Thyroid gland (tissue), 4 donors: ENCODE results near the gene FNDC3B. TPM values are rescaled to one million over a fixed set of nuclear protein-coding genes. Genes with fewer than 3 reads are reported as not detected.
A peak's percentile ranks its signal among the peaks of the same experiment; 100 is the strongest.

ENCODE experiments used
- DNase-seq, 2 donors: peaks; one replicate each; pipeline ENCODE4 v3.0.0-alpha.2; 2019
- H3K27ac ChIP-seq, 3 donors: fragments of 200-600 bp; sonication (generic); 1 replicate in 2 of 3; 2 replicates in 1 of 3; pipeline ENCODE4 v1.5.1; 2016 to 2019; ENCODE audit warnings: mild to moderate bottlenecking in 1 of 3, moderate library complexity in 1 of 3
- H3K27me3 ChIP-seq: fragments of 200-600 bp; sonication (generic); one replicate; pipeline ENCODE4 v1.5.1; 2019
- H3K36me3 ChIP-seq, 2 donors: fragments of 200-600 bp; sonication (generic); one replicate each; pipeline ENCODE4 v1.5.1; 2016 to 2019
- H3K4me1 ChIP-seq, 2 donors: fragments of 200-600 bp; sonication (generic); one replicate each; pipeline ENCODE4 v1.5.1; 2017 to 2019
- H3K4me3 ChIP-seq, 3 donors: fragments of 200-600 bp; sonication (generic); replicated peaks in 1 of 3; 1 replicate in 2 of 3; 2 replicates in 1 of 3; pipeline ENCODE4 v1.5.1; 2016; ENCODE audit warnings: mild to moderate bottlenecking in 1 of 3
- H3K9me3 ChIP-seq: fragments of 200-600 bp; sonication (generic); one replicate; pipeline ENCODE4 v1.5.1; 2017
- POLR2A ChIP-seq, 2 donors: fragments of 450-650 bp; IDR thresholded peaks; one replicate each; pipeline ENCODE4 v1.6.1; 2017; ENCODE audit warnings: antibody characterized with exemption in 2 of 2, mild to moderate bottlenecking in 2 of 2, moderate library complexity in 1 of 2
- WGBS, 2 donors: methylation state at CpG; one replicate each; pipeline ENCODE4 v1.1.5; 2017; 5-methylcytosine and 5-hydroxymethylcytosine counted together
- intact Hi-C: fragments of 100-400 bp; cut with DNase I; formaldehyde crosslinking; loops from one replicate; pipeline ENCODE4 v1.15.1; 2023
- total RNA-seq, 4 donors: library from RNA; depleted of rRNA; stranded (reverse); fragments of >200 nt; gene quantifications; one replicate each; pipeline ENCODE4 v1.2.3, GENCODE V29; 2016
- TF ChIP-seq, protein P1 (sequence below), 6 experiments: fragments of 200-600 bp in 3 of 6; fragments of 450-650 bp in 3 of 6; sonication (generic) in 3 of 6; IDR thresholded peaks; one replicate each; pipeline ENCODE4 v1.5.1; 2016 to 2019; ENCODE audit warnings: antibody characterized with exemption in 6 of 6, mild to moderate bottlenecking in 2 of 6, inconsistent platforms in 1 of 6, moderate library complexity in 1 of 6

The FNDC3B gene
- total RNA-seq, 4 donors from 2014 or later, result 118 to 172 (median 146) TPM

DNA sequence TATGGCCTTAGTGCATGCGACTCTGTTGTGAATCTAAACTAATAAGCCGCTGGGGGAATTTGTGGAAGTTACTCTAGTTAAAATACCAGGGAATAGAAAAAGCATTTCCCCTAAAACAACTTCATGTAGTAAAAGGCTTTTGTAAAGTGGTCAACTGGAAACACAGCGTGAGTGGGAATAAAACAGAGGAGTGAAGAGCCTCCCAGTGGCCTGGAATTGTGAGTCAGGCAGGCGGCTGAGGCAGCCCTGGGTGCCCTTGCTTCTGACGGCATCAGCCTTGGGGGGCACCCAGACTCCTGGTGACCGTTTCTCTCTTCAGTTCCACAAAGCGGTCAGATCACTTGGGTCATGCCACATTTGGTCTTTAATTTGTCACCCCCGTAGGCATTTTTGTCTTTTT, 300.5 kb downstream of the FNDC3B start:
- Histone ChIP-seq H3K9me3 (no peaks in the 10 kb centered on the region), H3K27ac (peak overlapping the region in 2 of 3 donors; percentile 17 to 19), H3K4me1 (peaks cover 6 to 11% of the 10 kb centered on the region in 2 donors), H3K36me3 (peaks cover 34 to 35% of the 10 kb centered on the region in 2 donors), H3K4me3 (no peak overlapping the region), H3K27me3 (no peaks in the 10 kb centered on the region)
- TF ChIP-seq, protein P1, sequence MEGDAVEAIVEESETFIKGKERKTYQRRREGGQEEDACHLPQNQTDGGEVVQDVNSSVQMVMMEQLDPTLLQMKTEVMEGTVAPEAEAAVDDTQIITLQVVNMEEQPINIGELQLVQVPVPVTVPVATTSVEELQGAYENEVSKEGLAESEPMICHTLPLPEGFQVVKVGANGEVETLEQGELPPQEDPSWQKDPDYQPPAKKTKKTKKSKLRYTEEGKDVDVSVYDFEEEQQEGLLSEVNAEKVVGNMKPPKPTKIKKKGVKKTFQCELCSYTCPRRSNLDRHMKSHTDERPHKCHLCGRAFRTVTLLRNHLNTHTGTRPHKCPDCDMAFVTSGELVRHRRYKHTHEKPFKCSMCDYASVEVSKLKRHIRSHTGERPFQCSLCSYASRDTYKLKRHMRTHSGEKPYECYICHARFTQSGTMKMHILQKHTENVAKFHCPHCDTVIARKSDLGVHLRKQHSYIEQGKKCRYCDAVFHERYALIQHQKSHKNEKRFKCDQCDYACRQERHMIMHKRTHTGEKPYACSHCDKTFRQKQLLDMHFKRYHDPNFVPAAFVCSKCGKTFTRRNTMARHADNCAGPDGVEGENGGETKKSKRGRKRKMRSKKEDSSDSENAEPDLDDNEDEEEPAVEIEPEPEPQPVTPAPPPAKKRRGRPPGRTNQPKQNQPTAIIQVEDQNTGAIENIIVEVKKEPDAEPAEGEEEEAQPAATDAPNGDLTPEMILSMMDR (IDR thresholded peaks at IDR 0.05), result peak in 4 of 6 experiments; percentile 13 to 52 (median 23)
- no peak for TF ChIP-seq POLR2A (IDR thresholded peaks at IDR 0.05)
- 71 to 74% methylated on average over 8 of the region's 8 CpGs for WGBS, 2 donors
- DNase-seq, result peak; percentile 37 to 39
- intact Hi-C loops, result loop anchor here (10.0 kb wide), 1 partner anchor 695 kb away; no protein-coding TSS in a partner anchor

DNA sequence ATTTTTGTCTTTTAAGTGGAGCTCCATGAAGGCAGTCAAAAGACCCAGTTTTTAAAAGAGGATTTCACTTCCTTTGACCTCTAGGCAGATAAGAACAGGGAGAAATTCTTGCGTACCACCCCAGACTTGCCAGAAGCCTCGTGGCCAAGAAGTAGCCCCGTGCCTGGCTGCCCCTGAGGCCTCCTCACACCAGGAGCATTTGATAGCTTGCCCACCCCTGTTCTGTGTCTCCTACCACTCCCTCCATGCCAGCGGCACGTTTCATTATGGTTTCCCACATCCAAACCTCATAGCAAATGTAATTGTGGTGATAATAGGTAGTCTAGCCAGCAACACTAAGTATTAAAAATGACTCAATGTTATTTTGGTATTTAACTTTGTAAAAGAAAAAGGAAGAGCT, 301.2 kb downstream of the FNDC3B start:
- no peak for DNase-seq
- no peak for TF ChIP-seq POLR2A (IDR thresholded peaks at IDR 0.05)
- TF ChIP-seq, protein P1 (IDR thresholded peaks at IDR 0.05), result no peak
- no peaks in the 10 kb centered on the region for H3K27me3 ChIP-seq
- WGBS, 2 donors, result 94 to 95% methylated on average over 5 of the region's 5 CpGs
- intact Hi-C loops, result loop anchor here (10.0 kb wide), 1 partner anchor 696 kb away; no protein-coding TSS in a partner anchor
- no peak overlapping the region for H3K4me3 ChIP-seq
- H3K36me3 ChIP-seq, result peaks cover 30 to 40% of the 10 kb centered on the region in 2 donors
- H3K27ac ChIP-seq, result no peak overlapping the region
- H3K4me1 ChIP-seq, result peaks cover 6 to 11% of the 10 kb centered on the region in 2 donors
- H3K9me3 ChIP-seq, result no peaks in the 10 kb centered on the region

DNA sequence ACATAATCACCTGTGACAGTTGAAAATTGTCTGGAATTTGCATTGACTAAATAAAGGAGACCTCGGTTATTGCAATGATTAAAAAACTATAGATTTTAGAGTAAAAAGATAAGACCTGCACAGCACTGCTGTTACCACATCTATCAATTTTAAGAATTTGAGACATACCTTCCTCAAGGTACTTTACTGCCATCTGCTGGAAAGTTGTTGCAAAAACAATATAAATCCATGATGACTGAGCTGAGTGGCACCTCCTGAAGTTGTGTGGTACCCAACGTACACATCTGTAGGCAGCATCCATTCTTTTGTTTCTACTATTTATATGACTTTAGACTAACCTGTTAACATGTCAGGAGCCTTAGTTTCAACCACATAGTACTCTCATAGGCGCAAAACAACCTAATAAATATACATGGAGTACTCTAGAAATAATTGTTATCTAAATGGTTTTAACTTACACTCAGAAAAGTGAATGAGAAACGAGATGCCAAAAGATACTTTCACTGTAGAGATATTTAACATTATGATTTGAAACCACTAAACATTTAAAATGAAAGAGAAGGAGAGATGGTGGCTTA, 302.2 kb downstream of the FNDC3B start:
- intact Hi-C loops, result loop anchor here (10.0 kb wide), 1 partner anchor 697 kb away; no protein-coding TSS in a partner anchor
- Histone ChIP-seq H3K4me3 (no peak overlapping the region), H3K9me3 (no peaks in the 10 kb centered on the region), H3K27ac (no peak overlapping the region), H3K4me1 (peaks cover 6 to 11% of the 10 kb centered on the region in 2 donors), H3K36me3 (peaks cover 37 to 38% of the 10 kb centered on the region in 2 donors), H3K27me3 (no peaks in the 10 kb centered on the region)
- DNase-seq, result no peak
- WGBS, 2 donors, result 55 to 59% methylated on average over 4 of the region's 4 CpGs
- no peak for TF ChIP-seq POLR2A (IDR thresholded peaks at IDR 0.05)
- TF ChIP-seq, protein P1 (IDR thresholded peaks at IDR 0.05), result peak; percentile 32 to 68 (median 65)

DNA sequence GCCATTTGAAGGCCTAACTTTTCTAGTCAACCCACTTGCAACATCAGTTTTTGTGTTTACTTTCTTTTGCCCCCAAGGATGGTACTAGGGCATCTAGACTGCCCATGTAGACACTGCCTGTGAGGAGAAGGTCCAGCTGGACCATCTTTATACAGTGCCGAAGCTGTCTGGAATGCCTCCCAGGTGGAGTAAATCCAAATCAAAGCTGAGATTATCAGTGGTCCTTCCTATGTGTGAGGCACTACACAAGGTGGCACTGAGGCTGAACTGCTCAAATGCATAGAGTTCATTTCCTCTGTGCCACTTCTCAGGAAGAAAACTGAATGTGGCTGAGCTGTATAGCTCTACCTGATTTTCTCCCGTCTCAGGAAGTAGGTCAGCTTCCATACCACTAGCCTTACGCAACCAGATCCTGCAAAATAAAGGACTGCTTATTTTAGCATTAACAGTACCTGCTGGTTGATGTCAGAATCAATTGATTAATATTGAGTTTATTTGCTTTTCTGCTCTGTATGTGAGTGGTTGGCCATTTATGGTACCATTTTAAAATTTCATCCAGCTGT, 302.8 kb downstream of the FNDC3B start:
- intact Hi-C loops, result loop anchor here (10.0 kb wide), 1 partner anchor 697 kb away; no protein-coding TSS in a partner anchor
- Histone ChIP-seq H3K4me1 (peaks cover 6 to 11% of the 10 kb centered on the region in 2 donors), H3K4me3 (no peak overlapping the region), H3K9me3 (no peaks in the 10 kb centered on the region), H3K27ac (no peak overlapping the region), H3K36me3 (peaks cover 38 to 41% of the 10 kb centered on the region in 2 donors), H3K27me3 (no peaks in the 10 kb centered on the region)
- DNase-seq, result no peak
- 90% methylated on average over 3 of the region's 3 CpGs for WGBS, 2 donors
- TF ChIP-seq POLR2A (IDR thresholded peaks at IDR 0.05), result no peak
- TF ChIP-seq, protein P1 (IDR thresholded peaks at IDR 0.05), result no peak

DNA sequence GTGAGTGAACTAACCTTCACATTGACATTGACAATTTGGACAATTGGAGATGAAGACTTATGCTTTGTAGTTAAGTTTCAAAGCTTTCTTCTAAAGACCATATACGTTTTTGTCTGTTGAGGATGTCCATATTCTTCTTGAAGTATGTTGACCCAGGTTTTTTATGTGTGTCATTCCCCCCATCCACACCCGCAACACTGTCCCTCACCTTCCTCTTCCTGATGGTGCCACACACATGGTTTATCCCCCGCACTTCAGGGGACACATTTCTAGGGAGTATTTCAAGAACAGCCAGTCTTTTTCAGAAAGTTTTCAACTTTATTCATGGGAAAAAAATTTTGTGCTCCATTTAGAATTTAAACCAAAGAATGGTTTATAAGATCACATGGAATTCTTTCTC, 303.7 kb downstream of the FNDC3B start:
- H3K9me3 ChIP-seq, result no peaks in the 10 kb centered on the region
- TF ChIP-seq, protein P1 (IDR thresholded peaks at IDR 0.05), result no peak
- no peak for TF ChIP-seq POLR2A (IDR thresholded peaks at IDR 0.05)
- H3K27me3 ChIP-seq, result no peaks in the 10 kb centered on the region
- WGBS, 2 donors, result 98% methylated on average over 3 of the region's 3 CpGs
- intact Hi-C loops, result loop anchor here (10.0 kb wide), 1 partner anchor 698 kb away; no protein-coding TSS in a partner anchor
- H3K36me3 ChIP-seq, result peaks cover 43 to 47% of the 10 kb centered on the region in 2 donors
- no peak overlapping the region for H3K4me3 ChIP-seq
- H3K4me1 ChIP-seq, result peaks cover 6 to 11% of the 10 kb centered on the region in 2 donors
- no peak for DNase-seq
- no peak overlapping the region for H3K27ac ChIP-seq
